MCF 10A (cell line): ENCODE data around the gene SCYGR4. TPM values are rescaled to one million over a fixed set of nuclear protein-coding genes. Genes with fewer than 3 reads are reported as not detected.

Source experiments
- BruUV-seq: library from RNA; stranded (reverse); fragments of 400-500 nt; replicated peaks from 2 replicates; lab custom pipeline; 2021; lab: Mats Ljungman, UMichigan
- CTCF ChIA-PET: fragments of 300-600 bp; sonication (Branson Sonifier 250); formaldehyde crosslinking; extraction: SDS; loops from one replicate; lab custom pipeline; 2021; ENCODE audit warnings: antibody characterized with exemption, inconsistent platforms; lab: Yijun Ruan, JAX
- POLR2A ChIA-PET: fragments of 300-600, 350-650 bp; sonication (Branson Sonifier 250); formaldehyde crosslinking; extraction: SDS; loops from one replicate; lab custom pipeline; 2020; ENCODE audit warnings: antibody characterized with exemption, inconsistent platforms; lab: Yijun Ruan, JAX
- DNase-seq: peaks from one replicate; pipeline ENCODE4 v3.0.0-alpha.2; 2018; ENCODE audit not compliant: unreplicated experiment
- H3K27ac Mint-ChIP-seq: one replicate; pipeline ENCODE4 v1.8.0; 2022; ENCODE audit warnings: mild to moderate bottlenecking, low read depth, mixed read lengths; ENCODE audit not compliant: unreplicated experiment
- H3K27me3 Mint-ChIP-seq: one replicate; pipeline ENCODE4 v1.8.0; 2022; ENCODE audit warnings: mixed read lengths; ENCODE audit not compliant: insufficient read depth, unreplicated experiment
- H3K36me3 Mint-ChIP-seq: one replicate; pipeline ENCODE4 v1.8.0; 2022; ENCODE audit warnings: mild to moderate bottlenecking, moderate library complexity, mixed read lengths; ENCODE audit not compliant: insufficient read depth, unreplicated experiment
- H3K4me1 Mint-ChIP-seq: one replicate; pipeline ENCODE4 v1.8.0; 2022; ENCODE audit warnings: mixed read lengths; ENCODE audit not compliant: insufficient read depth, unreplicated experiment
- H3K4me3 Mint-ChIP-seq: one replicate; pipeline ENCODE4 v1.8.0; 2022; ENCODE audit warnings: mild to moderate bottlenecking, moderate library complexity, mixed read lengths; ENCODE audit not compliant: unreplicated experiment
- H3K9me3 Mint-ChIP-seq: one replicate; pipeline ENCODE4 v1.8.0; 2022; ENCODE audit warnings: mixed read lengths; ENCODE audit not compliant: unreplicated experiment
- CTCF ChIP-seq: fragments of 200-600 bp; IDR thresholded peaks from one replicate; pipeline ENCODE4 v1.8.0; 2022; ENCODE audit warnings: antibody characterized with exemption, mild to moderate bottlenecking; ENCODE audit not compliant: unreplicated experiment
- intact Hi-C: fragments of 100-400 bp; cut with micrococcal nuclease; formaldehyde crosslinking; loops from 2 replicates; pipeline ENCODE4 v1.14.1; 2022
- total RNA-seq: library from RNA; stranded (reverse); gene quantifications from 2 replicates; pipeline ENCODE4 v1.2.3, GENCODE V29; 2022

The SCYGR4 gene
- total RNA-seq, 1 experiment from 2014 or later = not detected

- Mint-ChIP-seq H3K27ac (no peak overlapping the region), H3K9me3 (no peaks in the 10 kb centered on the region), H3K36me3 (no peaks in the 10 kb centered on the region), H3K4me3 (no peak overlapping the region), H3K27me3 (no peaks in the 10 kb centered on the region), H3K4me1 (peaks cover 5% of the 10 kb centered on the region)
- no TSS peak for BruUV-seq
- no peak for DNase-seq
- no peak for TF ChIP-seq CTCF
- ChIA-PET POLR2A (no interaction called here), CTCF (interaction anchor here (1.0 kb wide), 1 partner anchor 32 kb away, joined by 3 read pairs; no protein-coding TSS in a partner anchor)
- intact Hi-C loops = no loop called here
Measured at GRCh38 chr2:227626580-227627151, 9.4 kb downstream of the SCYGR4 start.

- BruUV-seq = no TSS peak
- H3K27me3 Mint-ChIP-seq = no peaks in the 10 kb centered on the region
- H3K27ac Mint-ChIP-seq = no peak overlapping the region
- no peaks in the 10 kb centered on the region for H3K9me3 Mint-ChIP-seq
- peaks cover 5% of the 10 kb centered on the region for H3K4me1 Mint-ChIP-seq
- DNase-seq = no peak
- ChIA-PET POLR2A (no interaction called here), CTCF (interaction anchor here (0.7 kb wide), 1 partner anchor 18 kb away, joined by 3 read pairs; no protein-coding TSS in a partner anchor)
- TF ChIP-seq CTCF = no peak
- H3K36me3 Mint-ChIP-seq = no peaks in the 10 kb centered on the region
- H3K4me3 Mint-ChIP-seq = no peak overlapping the region
- intact Hi-C loops = no loop called here
Measured at GRCh38 chr2:227627769-227628168, 10.5 kb downstream of the SCYGR4 start.

GRCh38 chr2:227629435-227629834 lies 12.1 kb downstream of the SCYGR4 start:
- Mint-ChIP-seq H3K27me3 (no peaks in the 10 kb centered on the region), H3K4me1 (no peaks in the 10 kb centered on the region), H3K36me3 (no peaks in the 10 kb centered on the region), H3K4me3 (no peak overlapping the region), H3K9me3 (no peaks in the 10 kb centered on the region), H3K27ac (no peak overlapping the region)
- intact Hi-C loops = no loop called here
- ChIA-PET POLR2A (no interaction called here), CTCF (no interaction called here)
- BruUV-seq = no TSS peak
- TF ChIP-seq CTCF = no peak
- no peak for DNase-seq

GRCh38 chr2:227630322-227630721 lies 13.0 kb downstream of the SCYGR4 start:
- POLR2A ChIA-PET = no interaction called here
- no TSS peak for BruUV-seq
- intact Hi-C loops = no loop called here
- Mint-ChIP-seq H3K27me3 (no peaks in the 10 kb centered on the region), H3K27ac (no peak overlapping the region), H3K36me3 (no peaks in the 10 kb centered on the region), H3K9me3 (no peaks in the 10 kb centered on the region), H3K4me1 (no peaks in the 10 kb centered on the region), H3K4me3 (no peak overlapping the region)
- DNase-seq = no peak
- CTCF ChIA-PET = interaction anchor here (0.7 kb wide), 1 partner anchor 28 kb away, joined by 4 read pairs; no protein-coding TSS in a partner anchor
- no peak for TF ChIP-seq CTCF
